Measurements from ENCODE around the gene CAMSAP2.

DNA sequence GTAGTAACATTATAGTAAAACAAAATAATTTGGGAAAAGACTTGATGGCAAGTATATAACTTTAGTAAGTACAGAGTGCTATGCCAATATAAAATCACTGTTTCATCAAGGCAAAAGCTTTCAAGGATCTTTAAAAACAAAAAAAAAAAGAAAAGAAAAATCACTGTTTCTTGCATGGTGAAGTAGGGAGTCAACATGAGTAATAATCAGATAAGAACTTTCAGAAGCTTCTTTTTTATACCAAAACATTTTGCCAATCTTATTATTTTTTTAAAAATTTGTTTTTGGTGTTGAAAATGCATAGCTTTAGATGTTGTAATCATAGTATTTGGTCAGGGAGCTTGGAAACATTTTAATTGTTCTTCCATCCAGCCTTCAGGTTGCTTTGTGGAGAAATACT, 37.2 kb downstream of the CAMSAP2 start:
- TF ChIP-seq PHF8 (conservative IDR thresholded peaks at IDR 0.05; ENCODE audit: low read depth, low read length) (no peak), CBX5 (IDR thresholded peaks at IDR 0.05; ENCODE audit: low read depth, low read length) (no peak), CTCF (IDR thresholded peaks at IDR 0.05; ENCODE audit: control extremely low read depth in 1 of 3, insufficient read depth in 1 of 3, low read depth in 1 of 3, low read length in 3 of 3) (no peak), YY1 (IDR thresholded peaks at IDR 0.05; ENCODE audit: low read depth, low read length) (no peak), GABPA (IDR thresholded peaks at IDR 0.05; ENCODE audit: borderline replicate concordance, insufficient read depth, low read length) (no peak), RBBP5 (IDR thresholded peaks at IDR 0.05; ENCODE audit: borderline replicate concordance, low read depth, low read length) (no peak), ATF3 (IDR thresholded peaks at IDR 0.05; ENCODE audit: insufficient read depth, low read depth, low read length) (no peak), MAFK (IDR thresholded peaks at IDR 0.05; ENCODE audit: low read depth, low read length) (no peak), RAD21 (IDR thresholded peaks at IDR 0.05 in 1 of 2, conservative IDR thresholded peaks at IDR 0.05 in 1 of 2; ENCODE audit: low read depth in 2 of 2, low read length in 2 of 2) (no peak), SRF (IDR thresholded peaks at IDR 0.05; ENCODE audit: low read depth, low read length) (no peak), RFX5 (IDR thresholded peaks at IDR 0.05; ENCODE audit: borderline replicate concordance, low read depth, low read length) (no peak), POLR2AphosphoS5 (IDR thresholded peaks at IDR 0.05; ENCODE audit: low read depth, low read length) (no peak), BACH1 (IDR thresholded peaks at IDR 0.05; ENCODE audit: low read length) (no peak), NRF1 (IDR thresholded peaks at IDR 0.05; ENCODE audit: low read depth, low read length) (no peak)
